ENCODE results near the gene KAT6B. TPM values are rescaled to one million over a fixed set of nuclear protein-coding genes. Genes with fewer than 3 reads are reported as not detected.
A peak's percentile ranks its signal among the peaks of the same experiment; 100 is the strongest.

The KAT6B gene
- total and polyA plus RNA-seq, 2 experiments from 2014 or later: 15.8 to 36.2 TPM

GRCh38 chr10:74808501-74808900 lies 17.9 kb upstream of the KAT6B start:
- H3K27ac ChIP-seq: no peak overlapping the region
- WGBS (ENCODE audit: low lambda C conversion rate, missing lambda C conversion rate): 96% methylated on average over 4 of the region's 4 CpGs
- no peak overlapping the region for H2AFZ ChIP-seq
- H3K4me1 ChIP-seq (ENCODE audit: insufficient read depth): no peaks in the 10 kb centered on the region
- H3K9me2 ChIP-seq (replicated peaks; ENCODE audit: insufficient read depth): no peaks in the 10 kb centered on the region
- H3K27me3 ChIP-seq: no peaks in the 10 kb centered on the region
- no peak overlapping the region for H3K4me3 ChIP-seq
- no peaks in the 10 kb centered on the region for H3K9me3 ChIP-seq (ENCODE audit: low read depth)
- H4K20me1 ChIP-seq (ENCODE audit: insufficient read depth, poor library complexity, severe bottlenecking): no peaks in the 10 kb centered on the region
- TF ChIP-seq EZH2 (IDR thresholded peaks at IDR 0.05; ENCODE audit: borderline replicate concordance): no peak
- TF ChIP-seq CTCF (IDR thresholded peaks at IDR 0.05; ENCODE audit: poor library complexity): no peak
- TF ChIP-seq EZH2phosphoT487 (IDR thresholded peaks at IDR 0.05; ENCODE audit: low read depth, severe bottlenecking, unreplicated experiment): no peak
- no peak overlapping the region for H3K4me2 ChIP-seq
- H3K79me2 ChIP-seq: no peaks in the 10 kb centered on the region
- H3K36me3 ChIP-seq (replicated peaks; ENCODE audit: insufficient read depth, low read depth): no peaks in the 10 kb centered on the region
- DNase-seq (ENCODE audit: low spot score): no peak

- TF ChIP-seq EZH2phosphoT487 (IDR thresholded peaks at IDR 0.05; ENCODE audit: low read depth, severe bottlenecking, unreplicated experiment) (no peak), EZH2 (IDR thresholded peaks at IDR 0.05; ENCODE audit: borderline replicate concordance) (no peak), CTCF (IDR thresholded peaks at IDR 0.05; ENCODE audit: poor library complexity) (no peak)
- 92% methylated on average over 2 of the region's 2 CpGs for WGBS (ENCODE audit: low lambda C conversion rate, missing lambda C conversion rate)
- no peaks in the 10 kb centered on the region for H3K36me3 ChIP-seq (replicated peaks; ENCODE audit: insufficient read depth, low read depth)
- H3K4me1 ChIP-seq (ENCODE audit: insufficient read depth): no peaks in the 10 kb centered on the region
- H3K9me2 ChIP-seq (replicated peaks; ENCODE audit: insufficient read depth): no peaks in the 10 kb centered on the region
- no peak overlapping the region for H3K4me3 ChIP-seq
- no peaks in the 10 kb centered on the region for H3K27me3 ChIP-seq
- no peak overlapping the region for H2AFZ ChIP-seq
- no peaks in the 10 kb centered on the region for H3K9me3 ChIP-seq (ENCODE audit: low read depth)
- no peak for DNase-seq (ENCODE audit: low spot score)
- no peak overlapping the region for H3K4me2 ChIP-seq
- no peaks in the 10 kb centered on the region for H3K79me2 ChIP-seq
- no peak overlapping the region for H3K27ac ChIP-seq
- no peaks in the 10 kb centered on the region for H4K20me1 ChIP-seq (ENCODE audit: insufficient read depth, poor library complexity, severe bottlenecking)
These were observed 16.3 kb upstream of the KAT6B start for GRCh38 chr10:74810087-74810486.

GRCh38 chr10:74813381-74814259 lies 12.8 kb upstream of the KAT6B start:
- 53% methylated on average over 38 of the region's 53 CpGs for WGBS (ENCODE audit: low lambda C conversion rate, missing lambda C conversion rate)
- Histone ChIP-seq H3K4me1 (ENCODE audit: insufficient read depth) (no peaks in the 10 kb centered on the region), H4K20me1 (ENCODE audit: insufficient read depth, poor library complexity, severe bottlenecking) (no peaks in the 10 kb centered on the region), H3K4me3 (no peak overlapping the region), H3K79me2 (no peaks in the 10 kb centered on the region), H3K9me2 (replicated peaks; ENCODE audit: insufficient read depth) (no peaks in the 10 kb centered on the region), H2AFZ (no peak overlapping the region), H3K27me3 (no peaks in the 10 kb centered on the region), H3K9me3 (ENCODE audit: low read depth) (peaks cover 4% of the 10 kb centered on the region), H3K4me2 (peak overlapping the region; percentile 46), H3K36me3 (replicated peaks; ENCODE audit: insufficient read depth, low read depth) (no peaks in the 10 kb centered on the region), H3K27ac (no peak overlapping the region)
- no peak for DNase-seq (ENCODE audit: low spot score)
- no peak for TF ChIP-seq CTCF (IDR thresholded peaks at IDR 0.05; ENCODE audit: poor library complexity)
- no peak for TF ChIP-seq EZH2 (IDR thresholded peaks at IDR 0.05; ENCODE audit: borderline replicate concordance)
- no peak for TF ChIP-seq EZH2phosphoT487 (IDR thresholded peaks at IDR 0.05; ENCODE audit: low read depth, severe bottlenecking, unreplicated experiment)

Measured in hepatocyte (in vitro differentiated cells).